ENCODE results near the gene ARG1. TPM values are rescaled to one million over a fixed set of nuclear protein-coding genes. Genes with fewer than 3 reads are reported as not detected.

ARG1 gene
- total RNA-seq, 4 donors from 2014 or later = 1.5 TPM; not detected in 3

- no peak for TF ChIP-seq CTCF (IDR thresholded peaks at IDR 0.05; ENCODE audit: low read depth)
Observed at GRCh38 chr6:131615275-131615674, 42.2 kb downstream of the ARG1 start.

- no peak for TF ChIP-seq CTCF (IDR thresholded peaks at IDR 0.05; ENCODE audit: low read depth)
Observed at GRCh38 chr6:131627724-131628682, 55.0 kb downstream of the ARG1 start, which contains the start of gene MED23. Gene MED23 (minus strand): TSS chr6:131628242. CDS start chr6:131628049, 193 bp downstream.

GRCh38 chr6:131628726-131629125, 55.7 kb downstream of the ARG1 start:
- no peak for TF ChIP-seq CTCF (IDR thresholded peaks at IDR 0.05; ENCODE audit: low read depth)

- no peak for TF ChIP-seq CTCF (IDR thresholded peaks at IDR 0.05; ENCODE audit: low read depth)
Observed at GRCh38 chr6:131629651-131630050, 56.6 kb downstream of the ARG1 start.

- TF ChIP-seq CTCF (IDR thresholded peaks at IDR 0.05; ENCODE audit: low read depth) = no peak
Observed at GRCh38 chr6:131631625-131632289, 58.7 kb downstream of the ARG1 start.

Other genes with a start within 250 kb of the ARG1 start
- gene MED23, start 55.0 kb downstream of the ARG1 start, total RNA-seq = 10 to 100 TPM; 24.1 to 32.3 (median 32.1) TPM
- 1 to 10 TPM in 1 of 4 donors, under 1 TPM in 3; 0.33 to 1.3 (median 0.80) TPM for gene ENPP3, start 64.1 kb downstream of the ARG1 start, total RNA-seq
- gene OR2A4, start 128.2 kb downstream of the ARG1 start, total RNA-seq = 1 to 10 TPM in 1 of 4 donors, not detected in 3; 5.4 TPM
- not detected for gene CTAGE9, start 137.8 kb downstream of the ARG1 start, total RNA-seq
- 10 to 100 TPM; 67.0 to 86.8 (median 74.9) TPM for gene ENPP1, start 234.8 kb downstream of the ARG1 start, total RNA-seq

Data from subcutaneous adipose tissue (tissue), 4 donors.